Endometrial microvascular endothelial cells (primary cell): ENCODE results near the gene OR2F2. TPM values are rescaled to one million over a fixed set of nuclear protein-coding genes. Genes with fewer than 3 reads are reported as not detected.

Experiments used
- in situ Hi-C: cut with HindIII; loops from 2 replicates; pipeline ENCODE4 v1.10.0; 2017; ENCODE audit warnings: low sequenced_read_pairs, low pct_unique_long_range_greater_than_20kb; ENCODE audit errors: inconsistent ontology term
- total RNA-seq: library from RNA; depleted of rRNA; stranded (reverse); fragments of >200 nt; gene quantifications from one replicate; pipeline ENCODE4 v1.2.3, GENCODE V29; 2015; ENCODE audit errors: inconsistent ontology term

OR2F2 gene
- total RNA-seq, 1 donor from 2014 or later: not detected

DNA sequence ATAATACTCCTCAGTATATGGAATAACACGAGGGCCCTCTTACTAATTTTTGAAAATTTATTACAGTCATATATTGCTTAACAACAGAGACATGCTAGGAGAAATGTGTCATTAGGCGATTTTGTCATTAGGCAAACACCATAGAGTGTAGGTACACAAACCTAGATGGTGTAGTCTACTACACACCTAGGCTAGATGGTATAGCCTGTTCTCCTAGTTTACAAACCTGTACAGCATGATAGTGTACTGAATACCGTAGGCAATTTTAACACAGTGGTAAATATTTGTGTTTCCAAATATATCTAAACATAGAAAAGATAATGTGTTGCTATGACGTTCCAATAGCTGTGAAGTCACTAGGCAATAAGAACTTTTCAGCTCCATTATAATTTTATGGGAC is 32.4 kb downstream of the OR2F2 start:
- in situ Hi-C loops: no loop called here

DNA sequence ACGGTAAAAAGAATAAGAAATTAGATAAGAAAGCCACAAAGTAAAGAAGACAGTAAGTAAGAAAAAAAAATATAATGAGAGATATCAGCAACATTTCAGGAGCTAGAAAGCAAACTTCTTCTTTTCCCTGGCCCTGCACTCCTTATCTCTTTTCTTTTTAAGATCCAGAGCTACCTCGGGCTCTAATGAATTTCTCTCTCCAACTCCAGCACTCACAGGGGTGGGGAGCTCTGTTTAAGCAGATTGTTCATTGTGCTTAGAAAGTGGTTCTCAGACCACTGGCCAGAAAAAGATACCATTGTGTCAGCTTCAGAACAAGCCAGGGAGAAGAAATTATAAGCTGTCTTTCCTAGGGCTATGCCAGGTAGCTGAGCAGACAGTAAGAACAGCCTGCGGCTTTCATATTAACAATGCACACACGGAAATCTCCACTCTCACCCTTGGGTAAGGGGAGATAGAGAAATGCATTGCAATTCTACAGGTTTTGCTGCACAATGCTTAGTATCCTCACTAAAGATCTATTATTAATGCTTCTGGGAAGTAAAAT is 38.9 kb downstream of the OR2F2 start:
- in situ Hi-C loops: no loop called here

DNA sequence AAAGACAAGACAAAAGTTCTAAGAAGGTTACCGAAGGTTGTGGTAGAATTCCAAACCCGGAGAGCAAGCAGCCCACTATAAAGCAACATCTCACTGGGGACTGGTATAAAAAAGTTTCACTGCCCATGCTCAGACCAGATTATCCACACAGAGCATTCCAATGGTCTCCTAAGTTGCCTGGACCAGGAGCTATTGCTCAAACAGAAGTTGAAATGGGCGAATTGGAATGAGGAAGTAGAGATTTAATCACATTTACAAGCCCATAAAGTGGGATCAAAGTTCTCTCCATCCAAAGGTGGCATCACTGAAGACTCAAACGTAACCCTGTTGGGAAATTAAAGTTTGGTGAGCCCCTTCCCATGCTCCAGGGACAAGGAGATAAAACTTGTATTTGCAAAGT is 39.4 kb downstream of the OR2F2 start:
- in situ Hi-C loops: no loop called here

DNA sequence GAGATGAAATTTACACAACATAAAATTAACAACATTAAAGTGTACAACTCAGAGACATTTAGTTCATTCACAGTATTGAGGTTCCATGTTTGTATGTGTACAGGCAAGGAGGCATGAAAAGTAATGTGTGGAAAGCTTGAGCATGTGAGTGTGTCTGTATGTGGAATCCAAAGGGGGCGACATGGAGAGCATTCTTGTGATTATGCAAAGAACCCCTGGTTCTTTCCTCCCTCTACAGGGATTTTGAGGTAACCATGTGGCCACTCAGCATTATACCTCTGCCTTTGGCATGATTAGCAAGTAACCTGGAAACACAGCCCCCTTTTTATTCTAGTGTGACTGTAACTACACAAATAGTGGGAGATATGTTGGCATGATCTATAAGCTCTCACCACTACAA is 40.6 kb downstream of the OR2F2 start:
- in situ Hi-C loops: no loop called here

DNA sequence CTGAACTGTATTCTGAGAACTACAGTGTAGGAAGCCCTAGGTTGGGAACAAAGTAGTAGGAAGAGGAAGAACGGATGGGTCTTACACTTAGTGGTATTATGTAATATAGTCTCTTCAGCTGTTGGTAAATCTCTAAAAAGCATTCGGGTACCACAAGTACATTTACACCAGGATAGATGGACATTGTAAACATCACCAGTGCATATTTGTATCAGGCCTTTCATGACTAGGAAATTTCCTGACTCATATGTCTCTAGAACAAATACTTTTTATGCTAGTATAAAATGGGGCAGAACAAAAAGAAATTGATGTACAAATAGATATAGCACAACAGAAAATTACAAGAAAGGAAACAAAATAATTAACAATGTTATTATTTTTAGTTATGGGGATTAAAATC is 43.6 kb downstream of the OR2F2 start:
- in situ Hi-C loops: no loop called here

DNA sequence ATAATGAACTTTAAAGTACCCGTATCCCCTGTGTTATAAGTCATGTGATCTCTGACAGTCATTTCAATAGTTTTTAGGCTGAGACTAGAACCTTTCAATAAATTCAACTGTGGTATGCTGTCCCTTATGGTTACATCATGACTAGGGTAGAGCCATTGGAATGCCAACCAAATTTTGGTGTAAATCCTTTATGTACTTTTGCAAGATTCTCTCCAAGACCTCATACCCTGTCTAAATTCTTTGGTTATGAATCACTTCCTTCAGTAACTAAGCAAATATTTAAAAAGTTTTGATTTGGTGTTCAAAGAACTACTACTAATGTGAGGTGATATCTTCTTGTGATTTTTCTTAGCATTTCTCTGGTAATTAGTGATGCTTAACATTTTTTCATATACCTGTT is 44.3 kb downstream of the OR2F2 start:
- in situ Hi-C loops: no loop called here

DNA sequence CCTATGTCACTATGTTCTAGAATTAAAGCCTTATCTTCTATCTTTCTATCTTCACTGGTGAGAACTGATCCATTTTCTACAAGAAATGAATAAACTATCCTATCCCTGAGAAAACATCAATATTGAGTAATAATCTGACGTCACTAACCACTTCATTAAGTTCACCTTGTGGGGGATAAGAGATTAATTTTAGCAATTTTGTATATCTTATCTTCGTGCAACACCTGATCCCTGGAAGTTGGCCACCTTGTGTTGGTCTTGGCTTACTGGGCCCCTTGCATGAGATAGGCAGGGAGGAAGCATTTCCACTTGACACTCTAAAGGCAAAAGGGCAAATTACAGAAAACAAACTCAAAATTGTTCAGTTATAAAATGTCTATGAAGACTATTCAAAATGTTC is 45.0 kb downstream of the OR2F2 start:
- in situ Hi-C loops: no loop called here

DNA sequence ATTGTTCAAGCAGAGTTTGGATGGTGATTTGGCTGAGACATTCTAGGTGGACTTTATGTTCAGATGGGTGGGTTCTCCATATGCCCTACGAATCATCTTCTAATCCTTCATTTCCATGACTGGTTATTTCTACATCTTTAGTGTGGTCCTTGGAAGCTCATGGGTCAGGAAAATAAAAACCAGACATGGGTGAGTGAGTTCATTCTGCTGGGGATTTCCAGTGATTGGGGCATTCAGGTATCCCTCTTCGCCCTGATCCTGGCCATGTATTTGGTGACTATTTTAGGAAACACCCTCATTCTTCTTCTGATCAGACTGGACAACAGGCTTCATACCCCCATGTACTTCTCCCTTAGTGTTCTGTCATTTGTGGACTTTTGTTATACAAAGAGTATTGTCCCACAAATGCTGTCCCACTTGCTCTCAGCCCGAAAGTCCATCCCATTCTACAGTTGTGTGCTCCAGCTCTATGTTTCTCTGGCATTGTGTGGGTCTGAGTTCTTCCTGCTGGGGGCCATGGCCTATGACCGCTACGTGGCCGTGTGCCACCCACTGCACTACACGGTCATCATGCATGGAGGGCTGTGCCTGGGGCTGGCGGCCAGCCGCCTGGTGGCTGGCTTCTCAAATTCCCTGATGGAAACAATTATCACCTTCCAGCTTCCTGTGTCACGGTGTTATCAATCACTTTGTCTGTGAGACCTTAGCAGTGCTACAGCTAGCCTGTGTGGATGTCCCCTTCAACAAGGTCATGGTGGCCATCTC is 45.9 kb downstream of the OR2F2 start:
- in situ Hi-C loops: no loop called here

DNA sequence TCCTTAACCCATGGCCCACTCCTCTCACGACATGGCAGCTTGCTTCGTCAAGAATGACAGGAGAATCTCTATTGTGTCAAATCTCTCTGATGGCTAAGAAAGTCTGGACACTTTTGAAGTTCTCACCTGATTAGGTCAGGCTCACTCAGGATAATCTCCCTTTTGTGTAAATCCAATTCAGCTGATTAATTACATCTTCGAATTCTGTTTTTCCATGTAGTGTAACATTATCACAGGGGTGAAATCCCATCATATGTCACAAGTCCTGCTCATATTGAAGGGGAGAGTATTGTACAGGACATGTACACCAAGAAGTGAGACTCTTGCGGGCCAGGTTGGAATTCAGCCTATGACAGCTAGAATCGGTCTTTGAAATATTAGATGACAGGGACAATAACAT is 48.9 kb downstream of the OR2F2 start:
- in situ Hi-C loops: no loop called here

Other genes with a start within 250 kb of the OR2F2 start
- gene CTAGE6, start 177.5 kb upstream of the OR2F2 start, total RNA-seq: not detected
- gene TCAF1, start 33.1 kb upstream of the OR2F2 start, total RNA-seq: 54.2 TPM
- not detected for gene OR2F1, start 19.6 kb downstream of the OR2F2 start, total RNA-seq
- gene OR6B1, start 65.1 kb downstream of the OR2F2 start, total RNA-seq: not detected
- gene OR2A5, start 113.7 kb downstream of the OR2F2 start, total RNA-seq: not detected
- gene OR2A25, start 134.6 kb downstream of the OR2F2 start, total RNA-seq: not detected
- not detected for gene OR2A12, start 151.0 kb downstream of the OR2F2 start, total RNA-seq
- not detected for gene OR2A2, start 174.3 kb downstream of the OR2F2 start, total RNA-seq
- gene OR2A14, start 187.9 kb downstream of the OR2F2 start, total RNA-seq: not detected
- gene CTAGE4, start 248.2 kb downstream of the OR2F2 start, total RNA-seq: 0.19 TPM